Endodermal cell (in vitro differentiated cells): Measurements from ENCODE around the gene LYPD3. TPM values are rescaled to one million over a fixed set of nuclear protein-coding genes. Genes with fewer than 3 reads are reported as not detected.

Experiments used
- DNase-seq: peaks from one replicate; pipeline ENCODE4 v3.0.0-alpha.2; 2017
- H3K27ac ChIP-seq: 2 replicates; pipeline ENCODE4 v1.5.1; 2013; ENCODE audit warnings: mild to moderate bottlenecking, low read depth, low read length, moderate library complexity
- H3K27me3 ChIP-seq: 2 replicates; pipeline ENCODE4 v1.6.1; 2013; ENCODE audit warnings: mild to moderate bottlenecking, low read length, moderate library complexity; ENCODE audit not compliant: insufficient read depth, control insufficient read depth, poor library complexity, severe bottlenecking
- H3K36me3 ChIP-seq: 2 replicates; pipeline ENCODE4 v1.7.0; 2013; ENCODE audit warnings: mild to moderate bottlenecking, low read length, moderate library complexity; ENCODE audit not compliant: control insufficient read depth, insufficient read depth
- H3K4me1 ChIP-seq: one replicate; pipeline ENCODE4 v1.7.0; 2013; ENCODE audit warnings: low read length; ENCODE audit not compliant: control insufficient read depth, insufficient read depth
- H3K4me3 ChIP-seq: 2 replicates; pipeline ENCODE4 v1.5.1; 2013; ENCODE audit warnings: mild to moderate bottlenecking, low read length, moderate library complexity
- H3K9ac ChIP-seq: 2 replicates; pipeline ENCODE4 v1.6.1; 2013; ENCODE audit warnings: mild to moderate bottlenecking, low read length, moderate library complexity; ENCODE audit not compliant: poor library complexity, severe bottlenecking; ENCODE audit errors: extremely low read depth
- H3K9me3 ChIP-seq: 2 replicates; pipeline ENCODE4 v1.6.1; 2013; ENCODE audit warnings: mild to moderate bottlenecking, low read length, moderate library complexity; ENCODE audit not compliant: control insufficient read depth
- H3K27ac Mint-ChIP-seq: 2 replicates; pipeline ENCODE4 v1.8.0; 2020; ENCODE audit warnings: mixed read lengths
- H3K27me3 Mint-ChIP-seq: 2 replicates; pipeline ENCODE4 v1.8.0; 2021; ENCODE audit warnings: mild to moderate bottlenecking, mixed read lengths; ENCODE audit not compliant: insufficient read depth
- H3K36me3 Mint-ChIP-seq: 2 replicates; pipeline ENCODE4 v1.8.0; 2020; ENCODE audit warnings: low read depth, mixed read lengths
- H3K4me1 Mint-ChIP-seq: 2 replicates; pipeline ENCODE4 v1.8.0; 2020; ENCODE audit warnings: mixed read lengths
- H3K4me3 Mint-ChIP-seq: 2 replicates; pipeline ENCODE4 v1.8.0; 2020; ENCODE audit warnings: mild to moderate bottlenecking, moderate library complexity, mixed read lengths
- H3K9me3 Mint-ChIP-seq: 2 replicates; pipeline ENCODE4 v1.8.0; 2020; ENCODE audit warnings: mild to moderate bottlenecking, mixed read lengths
- WGBS, 2 experiments: methylation state at CpG; one replicate each; pipeline versions ENCODE4 v1.1.5 to v1.1.7; 2013; ENCODE audit warnings: missing lambda C conversion rate in 2 of 2, mixed read lengths in 1 of 2; ENCODE audit not compliant: insufficient coverage in 1 of 2, insufficient read length in 1 of 2; 5-methylcytosine and 5-hydroxymethylcytosine counted together
- total RNA-seq, 2 donors: library from RNA; stranded (reverse); fragmentation: NEBNext Ultra II Directional in 1 of 2; extraction: Animal tissue kit (Norgen Biotek cat#: 25700) in 1 of 2; gene quantifications; 2 replicates in 1 of 2; 3 replicates in 1 of 2; pipeline ENCODE4 v1.2.1, GENCODE V29; 2021
- TF ChIP-seq, protein P1 (sequence below): fragments of 200-600 bp; sonication (generic); conservative IDR thresholded peaks from 2 replicates; pipeline ENCODE4 v1.5.0; 2021; ENCODE audit warnings: antibody characterized with exemption, mild to moderate bottlenecking

The LYPD3 gene
- total RNA-seq, 2 donors from 2014 or later = 0.33 to 0.51 TPM

DNA sequence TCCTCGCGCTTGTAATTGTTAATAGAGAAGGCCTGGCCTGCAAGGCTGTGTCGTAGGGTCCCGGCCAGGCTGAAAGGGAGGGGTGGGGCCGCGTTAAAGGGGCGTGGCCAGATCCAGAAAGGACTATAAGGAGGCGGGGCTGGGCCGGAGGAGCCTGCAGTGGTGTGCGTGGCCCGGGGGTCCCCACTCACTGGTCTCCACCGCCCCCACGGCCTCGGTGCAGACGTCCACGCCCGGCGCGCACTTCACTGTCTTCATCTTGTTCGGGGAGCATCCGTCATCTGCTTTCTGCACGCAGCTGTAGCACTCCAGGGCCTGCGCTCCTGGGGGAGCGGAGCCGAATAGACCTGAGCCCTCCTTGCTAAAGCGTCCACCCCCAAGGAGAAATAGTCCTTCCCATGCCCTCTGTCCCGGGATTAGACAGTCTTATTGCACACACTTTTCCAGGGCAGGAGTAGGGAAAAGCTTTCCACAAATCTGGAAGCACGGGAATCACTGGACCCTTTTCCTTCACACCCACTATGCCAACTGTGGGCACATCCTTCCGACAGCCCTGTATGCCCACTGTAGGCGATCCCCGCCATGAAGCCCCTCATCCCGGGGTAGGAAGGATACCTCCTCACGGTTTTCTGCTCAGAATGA, 1.2 kb downstream of the LYPD3 start:
- Histone ChIP-seq H3K27ac (peak overlapping the region; percentile 30), H3K27me3 (peaks cover 37% of the 10 kb centered on the region), H3K9ac (no peak overlapping the region), H3K36me3 (no peaks in the 10 kb centered on the region), H3K9me3 (no peaks in the 10 kb centered on the region), H3K4me3 (peak overlapping the region; percentile 80), H3K4me1 (no peaks in the 10 kb centered on the region)
- Mint-ChIP-seq H3K36me3 (no peaks in the 10 kb centered on the region), H3K9me3 (peaks cover 19% of the 10 kb centered on the region), H3K27ac (peak overlapping the region; percentile 15), H3K4me1 (no peaks in the 10 kb centered on the region), H3K4me3 (peak overlapping the region; percentile 70), H3K27me3 (peaks cover 71% of the 10 kb centered on the region)
- TF ChIP-seq, protein P1, sequence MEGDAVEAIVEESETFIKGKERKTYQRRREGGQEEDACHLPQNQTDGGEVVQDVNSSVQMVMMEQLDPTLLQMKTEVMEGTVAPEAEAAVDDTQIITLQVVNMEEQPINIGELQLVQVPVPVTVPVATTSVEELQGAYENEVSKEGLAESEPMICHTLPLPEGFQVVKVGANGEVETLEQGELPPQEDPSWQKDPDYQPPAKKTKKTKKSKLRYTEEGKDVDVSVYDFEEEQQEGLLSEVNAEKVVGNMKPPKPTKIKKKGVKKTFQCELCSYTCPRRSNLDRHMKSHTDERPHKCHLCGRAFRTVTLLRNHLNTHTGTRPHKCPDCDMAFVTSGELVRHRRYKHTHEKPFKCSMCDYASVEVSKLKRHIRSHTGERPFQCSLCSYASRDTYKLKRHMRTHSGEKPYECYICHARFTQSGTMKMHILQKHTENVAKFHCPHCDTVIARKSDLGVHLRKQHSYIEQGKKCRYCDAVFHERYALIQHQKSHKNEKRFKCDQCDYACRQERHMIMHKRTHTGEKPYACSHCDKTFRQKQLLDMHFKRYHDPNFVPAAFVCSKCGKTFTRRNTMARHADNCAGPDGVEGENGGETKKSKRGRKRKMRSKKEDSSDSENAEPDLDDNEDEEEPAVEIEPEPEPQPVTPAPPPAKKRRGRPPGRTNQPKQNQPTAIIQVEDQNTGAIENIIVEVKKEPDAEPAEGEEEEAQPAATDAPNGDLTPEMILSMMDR = no peak
- 21 to 35% methylated on average over 16 to 33 of the region's 33 CpGs for WGBS, 2 experiments
- no peak for DNase-seq

DNA sequence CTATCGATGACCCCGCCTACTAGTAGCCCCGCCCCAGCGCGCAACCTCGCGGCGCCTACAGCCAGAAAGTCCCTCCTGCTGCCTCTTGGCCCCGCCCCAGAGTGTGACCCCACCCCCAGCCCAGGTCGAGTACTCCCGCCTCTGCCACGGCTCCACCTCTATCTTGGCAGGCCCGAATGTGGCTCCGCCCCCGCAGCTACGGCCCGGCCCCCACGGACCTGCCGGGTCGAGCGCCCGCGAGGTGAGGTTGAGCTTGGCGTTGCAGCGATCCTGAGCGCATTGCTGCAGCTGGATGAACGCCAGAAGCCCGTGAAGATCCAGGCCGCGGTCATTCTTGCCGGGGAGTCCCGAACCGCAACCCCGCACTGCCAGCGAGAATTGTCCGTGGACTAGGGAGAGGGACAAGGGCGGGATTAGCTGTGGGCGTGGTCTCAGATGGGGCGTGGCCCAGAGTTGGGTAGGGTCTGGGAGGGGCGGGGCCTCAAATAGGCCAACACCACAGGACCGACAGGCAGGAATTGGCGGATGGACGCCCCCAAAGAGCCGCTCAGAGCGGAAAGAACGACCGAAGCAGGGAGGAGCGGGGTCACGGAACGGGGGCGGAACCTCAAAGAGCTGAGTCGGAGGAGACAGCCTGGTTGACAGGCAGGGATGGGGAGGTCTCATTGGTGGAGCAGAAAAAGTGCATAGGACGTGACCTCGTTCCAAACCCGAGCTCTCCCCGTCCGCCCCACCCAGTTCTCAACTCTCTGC, 1.9 kb downstream of the LYPD3 start:
- H3K4me3 Mint-ChIP-seq = peak overlapping the region; percentile 70
- Histone ChIP-seq H3K36me3 (no peaks in the 10 kb centered on the region), H3K4me1 (no peaks in the 10 kb centered on the region), H3K27ac (peak overlapping the region; percentile 52), H3K4me3 (peak overlapping the region; percentile 80), H3K27me3 (peaks cover 37% of the 10 kb centered on the region), H3K9ac (no peak overlapping the region), H3K9me3 (no peaks in the 10 kb centered on the region)
- WGBS, 2 experiments = 0% methylated on average over 24 to 57 of the region's 57 CpGs
- DNase-seq = peak; percentile 100
- no peaks in the 10 kb centered on the region for H3K36me3 Mint-ChIP-seq
- peaks cover 71% of the 10 kb centered on the region for H3K27me3 Mint-ChIP-seq
- peak overlapping the region; percentile 80 for H3K27ac Mint-ChIP-seq
- H3K4me1 Mint-ChIP-seq = no peaks in the 10 kb centered on the region
- TF ChIP-seq, protein P1 = no peak
- H3K9me3 Mint-ChIP-seq = peaks cover 19% of the 10 kb centered on the region

DNA sequence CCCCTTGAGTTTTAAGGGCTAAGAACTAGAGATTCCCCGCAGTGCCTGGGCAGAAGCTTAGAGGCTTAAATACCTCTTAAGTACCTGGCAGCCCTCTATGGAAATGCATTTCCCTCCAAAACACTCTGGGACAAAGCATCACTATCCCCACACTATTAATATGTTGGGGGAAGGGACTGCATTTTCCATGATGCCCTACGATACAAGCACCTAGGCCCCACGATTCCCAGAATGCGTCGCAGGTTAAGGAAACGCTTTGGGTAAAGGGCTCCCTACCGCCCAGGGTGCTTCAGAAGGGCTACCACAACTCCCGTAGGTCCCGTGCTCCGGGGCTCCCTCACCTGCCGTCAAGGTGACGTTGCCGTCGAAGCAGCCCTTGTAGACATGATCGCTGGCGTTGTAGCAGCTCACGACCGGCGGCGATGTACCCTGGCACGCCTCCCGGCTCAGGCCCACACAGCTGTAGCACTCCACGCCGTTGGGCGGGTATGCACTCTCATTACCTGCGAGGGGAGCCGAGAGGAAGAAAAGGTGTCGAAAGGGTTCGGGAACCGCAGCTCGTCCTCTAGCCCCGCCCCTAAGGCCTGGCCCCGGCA, 2.5 kb downstream of the LYPD3 start:
- Histone ChIP-seq H3K27ac (no peak overlapping the region), H3K27me3 (peaks cover 37% of the 10 kb centered on the region), H3K36me3 (no peaks in the 10 kb centered on the region), H3K9me3 (no peaks in the 10 kb centered on the region), H3K9ac (no peak overlapping the region), H3K4me3 (peak overlapping the region; percentile 80), H3K4me1 (no peaks in the 10 kb centered on the region)
- Mint-ChIP-seq H3K9me3 (peaks cover 19% of the 10 kb centered on the region), H3K27me3 (peaks cover 71% of the 10 kb centered on the region), H3K4me3 (peak overlapping the region; percentile 70), H3K27ac (no peak overlapping the region), H3K36me3 (no peaks in the 10 kb centered on the region), H3K4me1 (no peaks in the 10 kb centered on the region)
- WGBS, 2 experiments = 9 to 11% methylated on average over 17 to 33 of the region's 33 CpGs
- no peak for DNase-seq
- TF ChIP-seq, protein P1 = no peak
